GM18517 (cell line): ENCODE results near the gene FOXN3.

ENCODE experiments used
- ATAC-seq: cut with Tn5 transposase; IDR thresholded peaks from one replicate; pipeline ENCODE4 v1.9.1; 2021; ENCODE audit warnings: mild to moderate bottlenecking, moderate library complexity; ENCODE audit not compliant: unreplicated experiment

The FOXN3 gene

DNA sequence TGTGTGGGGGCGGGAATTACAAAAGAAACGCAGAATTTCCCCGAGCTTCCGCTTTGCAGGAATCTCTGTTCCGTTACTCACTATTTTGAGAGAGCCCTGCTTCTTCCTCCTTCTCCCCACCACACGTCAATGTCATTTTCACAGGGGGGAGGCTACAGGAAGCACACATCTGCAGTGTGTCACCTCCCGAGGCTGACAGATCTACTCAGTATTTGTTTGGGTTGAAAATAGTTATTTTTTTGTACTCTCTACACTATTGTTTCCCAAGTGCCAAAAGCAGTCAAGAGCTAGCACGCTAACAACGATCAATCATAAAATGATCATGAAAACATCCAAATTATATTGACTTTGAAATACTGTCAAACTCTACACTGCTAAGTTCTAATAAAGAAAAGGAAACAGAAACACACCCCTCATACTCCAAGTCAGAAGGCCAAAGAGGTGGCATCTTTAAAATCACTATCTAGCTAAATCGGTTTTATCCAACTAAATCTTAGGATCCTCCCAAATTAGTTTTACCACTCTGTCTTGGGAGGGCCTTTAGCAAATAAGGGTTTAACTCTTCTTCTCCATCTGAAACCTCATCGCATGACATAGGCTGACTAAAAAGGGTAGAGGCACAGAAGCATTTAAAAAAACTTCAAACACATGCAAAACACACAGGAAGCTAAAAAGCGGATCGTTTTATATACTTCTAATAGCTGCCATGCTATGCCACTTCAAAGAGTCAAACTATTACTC, 51.8 kb downstream of the FOXN3 start:
- ATAC-seq: peak; percentile 85

GRCh38 chr14:89364316-89364715, 52.7 kb downstream of the FOXN3 start:
- no peak for ATAC-seq

GRCh38 chr14:89360277-89360676, 56.8 kb downstream of the FOXN3 start:
- no peak for ATAC-seq

- ATAC-seq: no peak
Observed at GRCh38 chr14:89359477-89360222, 57.4 kb downstream of the FOXN3 start.

DNA sequence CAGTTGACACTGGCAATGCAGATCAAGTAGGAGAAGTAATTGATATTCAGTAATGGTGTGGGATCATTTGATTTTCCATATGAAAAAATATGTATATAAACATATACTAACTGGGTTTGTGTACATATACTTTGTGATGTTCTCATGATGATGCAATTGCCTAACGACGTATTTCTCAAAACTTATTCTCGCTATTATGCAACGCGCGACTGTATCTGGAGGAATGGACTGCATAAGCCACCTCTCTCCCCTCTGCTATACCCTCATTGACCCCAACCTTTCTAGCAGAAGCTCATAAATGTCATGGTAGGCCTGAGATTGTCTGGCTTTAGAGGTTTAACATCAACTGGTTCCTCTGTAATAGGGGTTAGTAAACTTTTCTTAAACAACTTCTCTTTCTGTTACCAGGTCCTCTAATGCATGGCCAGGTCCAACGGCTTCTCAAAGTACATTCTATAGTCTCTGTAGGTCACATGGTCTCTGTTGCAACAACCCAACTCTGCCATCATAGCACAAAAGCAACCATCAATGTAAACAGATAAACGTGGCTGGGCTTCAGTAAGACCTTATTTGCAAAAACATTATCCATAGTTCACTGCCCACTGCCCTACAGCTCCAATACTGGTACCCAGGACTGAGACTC, 59.3 kb downstream of the FOXN3 start:
- ATAC-seq: no peak

DNA sequence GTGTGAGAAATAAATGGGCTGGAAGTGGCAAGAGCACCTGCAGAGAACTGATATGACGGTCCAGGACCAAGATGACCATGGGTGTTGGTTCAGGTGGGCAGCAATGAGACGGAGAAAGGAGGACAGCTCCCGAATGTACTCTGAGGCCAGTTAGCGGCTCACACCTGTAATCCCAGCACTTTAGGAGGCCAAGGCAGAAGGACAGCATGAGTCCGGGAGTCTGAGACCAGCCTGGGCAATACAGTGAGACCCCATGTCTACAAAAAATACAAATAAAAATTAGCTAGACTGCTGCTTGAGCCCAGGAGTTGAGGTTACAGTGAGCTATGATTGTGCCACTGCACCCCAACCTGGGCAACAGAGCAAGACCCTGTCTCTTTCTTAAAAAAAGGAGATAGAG, 60.1 kb downstream of the FOXN3 start:
- ATAC-seq: no peak

DNA sequence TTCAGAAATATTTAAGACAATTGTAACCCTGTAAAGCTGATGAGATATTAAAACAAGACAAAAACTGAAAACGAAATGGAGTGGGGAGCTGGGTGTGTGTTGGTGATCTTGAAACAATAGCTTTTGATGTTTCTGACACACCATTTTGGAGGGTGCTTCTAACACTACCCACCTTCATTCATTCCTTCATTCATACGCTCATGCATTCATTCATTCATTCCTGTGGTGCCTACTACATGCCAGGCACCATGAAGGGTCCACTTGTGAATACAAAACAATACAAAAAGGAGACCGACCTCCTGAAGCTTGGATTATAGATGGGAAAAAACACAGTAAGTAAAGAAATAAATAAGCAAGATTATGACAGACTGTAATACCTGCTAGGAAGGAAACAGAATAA, 60.5 kb downstream of the FOXN3 start:
- no peak for ATAC-seq

DNA sequence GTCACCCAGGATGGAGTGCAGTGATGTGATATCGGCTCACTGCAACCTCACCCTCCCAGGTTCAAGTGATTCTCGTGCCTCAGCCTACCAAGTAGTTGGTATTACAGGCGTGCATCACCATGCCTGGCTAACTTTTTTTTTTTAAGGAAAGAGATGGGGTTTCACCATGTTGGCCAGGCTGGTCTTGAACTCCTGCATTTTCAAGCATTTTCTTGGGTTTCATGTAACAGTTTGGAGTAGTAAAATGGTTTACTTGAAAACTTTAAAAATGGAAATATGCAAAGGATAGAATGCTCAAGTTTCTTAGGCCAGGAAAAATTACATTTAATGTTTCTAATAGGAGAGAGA, 63.3 kb downstream of the FOXN3 start:
- ATAC-seq: no peak

DNA sequence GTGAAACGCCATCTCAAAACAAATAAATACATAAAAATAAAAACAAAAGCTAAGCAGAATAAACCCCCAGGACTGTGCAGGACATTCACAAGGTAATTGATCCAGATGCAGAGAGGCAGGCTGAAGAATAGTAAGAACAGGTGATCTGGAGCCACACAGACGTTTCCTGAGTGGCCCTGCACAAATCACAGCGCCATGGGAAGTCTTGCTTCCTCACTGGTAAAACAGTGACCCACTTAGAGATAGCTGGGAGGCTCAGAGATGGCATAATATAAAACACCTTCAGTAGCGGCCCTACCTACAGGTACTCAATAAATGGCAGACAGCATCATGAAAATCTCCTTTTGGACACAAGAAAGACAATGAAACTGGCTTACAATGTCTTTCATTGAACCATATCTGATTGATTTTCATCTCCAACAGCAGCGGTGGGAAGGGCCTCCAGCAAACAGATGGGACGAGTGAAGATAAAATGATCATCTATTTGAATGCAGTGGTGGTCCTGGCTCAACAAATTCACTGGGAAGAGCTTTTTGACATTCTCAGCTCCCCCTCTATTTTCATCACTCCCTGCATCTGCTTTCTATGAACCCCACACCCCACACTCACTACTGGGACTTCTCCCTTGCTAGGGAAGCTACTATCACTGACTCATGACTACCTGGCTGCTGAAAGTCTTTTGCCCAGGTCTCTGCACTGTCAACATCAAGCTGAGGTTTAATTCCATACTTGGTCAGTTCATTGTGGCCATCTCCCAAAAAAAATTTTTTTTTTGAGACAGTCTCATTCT, 63.9 kb downstream of the FOXN3 start:
- ATAC-seq: no peak

DNA sequence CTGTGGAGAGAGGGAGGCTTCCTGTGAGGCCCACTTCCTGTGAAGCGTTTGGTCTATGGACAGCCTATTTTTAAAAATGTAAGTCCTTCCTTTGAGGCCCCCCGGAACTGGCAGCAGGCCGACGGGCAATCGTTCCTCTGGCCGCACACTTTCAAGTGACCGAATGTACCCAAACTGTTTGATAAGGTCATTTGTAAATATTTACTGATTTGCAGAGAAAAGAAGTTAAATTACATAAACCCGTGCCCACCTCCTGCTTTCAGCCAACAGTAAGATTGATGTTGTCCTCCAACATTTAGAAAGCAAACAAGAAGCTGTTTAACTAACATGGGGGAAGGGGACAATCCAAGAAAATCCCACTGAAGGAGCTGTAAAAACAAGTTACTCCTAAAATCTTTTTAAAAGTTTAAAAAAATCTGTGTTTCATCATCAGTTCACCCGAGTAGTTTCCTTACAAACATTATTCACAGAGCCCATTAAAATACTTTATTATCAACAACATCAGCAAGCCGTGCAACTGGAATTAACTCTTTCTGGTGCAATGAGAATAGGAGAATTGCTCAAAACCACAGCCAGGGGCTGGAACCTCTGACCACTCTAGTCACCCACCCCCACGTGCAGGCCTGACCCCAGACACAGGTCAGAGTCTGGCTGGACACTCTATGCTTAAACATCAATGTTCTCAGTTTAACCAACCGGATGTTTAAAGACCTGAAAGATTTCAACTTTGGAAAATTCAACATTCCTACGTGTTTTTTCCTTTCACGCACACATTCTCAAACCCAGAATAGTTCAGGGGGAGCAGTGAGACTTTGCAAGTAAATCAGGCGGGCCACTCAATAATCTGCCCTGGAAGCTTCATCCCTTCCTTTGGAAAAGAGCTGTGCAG, 65.3 kb downstream of the FOXN3 start:
- ATAC-seq: no peak

DNA sequence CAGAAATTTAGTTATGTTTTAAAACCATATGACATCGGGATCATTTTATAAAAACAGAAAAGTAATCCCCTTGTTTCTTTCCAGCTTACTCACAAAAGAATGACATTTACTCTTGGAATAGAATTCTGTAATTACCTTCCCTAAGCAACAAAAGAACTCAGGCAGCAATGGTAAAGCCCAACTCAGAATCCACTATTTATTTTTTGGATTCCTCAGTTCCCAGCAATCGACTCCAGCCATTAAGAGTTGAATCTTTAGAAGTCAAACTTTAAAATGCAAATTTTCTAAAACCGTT, 65.9 kb downstream of the FOXN3 start:
- no peak for ATAC-seq

GRCh38 chr14:89350152-89350551, 66.9 kb downstream of the FOXN3 start:
- ATAC-seq: no peak

DNA sequence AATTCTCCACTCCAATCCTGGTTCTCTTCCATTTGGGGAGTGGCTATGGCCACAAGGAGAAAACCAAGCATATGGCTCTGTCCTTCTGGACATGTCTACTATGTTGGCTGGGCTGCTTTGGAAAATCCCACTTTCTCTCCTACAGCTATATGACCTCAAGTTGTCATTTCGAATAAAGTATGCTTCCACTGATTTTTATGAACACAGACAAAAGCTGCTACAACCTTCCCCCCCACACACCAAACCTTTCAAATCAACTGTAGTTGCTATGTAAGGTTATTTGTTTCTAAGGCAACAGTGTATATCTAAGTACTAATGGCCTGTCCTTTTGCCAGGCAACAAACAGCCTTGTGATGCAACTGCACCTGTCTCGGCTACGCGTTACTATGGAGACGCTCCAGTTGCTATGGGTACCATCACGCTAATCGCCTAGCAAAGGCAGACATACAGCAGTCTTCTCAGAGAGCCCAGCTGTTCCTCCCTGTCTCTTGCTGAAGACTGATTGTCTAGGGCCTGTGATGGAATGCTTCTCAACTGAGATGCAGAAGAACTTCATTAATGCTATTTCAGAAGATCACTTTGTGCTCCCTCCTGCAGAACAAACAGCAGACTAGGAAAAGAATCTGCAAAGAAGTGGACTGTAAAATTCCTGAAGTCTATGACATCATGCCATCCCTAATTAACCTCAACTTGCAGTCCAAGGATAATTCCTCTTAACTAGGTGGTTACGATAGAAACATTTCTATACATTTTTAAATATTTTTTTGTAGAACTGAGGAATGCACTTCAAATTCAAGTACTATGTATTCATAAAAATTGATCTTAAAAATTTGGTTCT, 67.6 kb downstream of the FOXN3 start:
- no peak for ATAC-seq

- no peak for ATAC-seq
Observed at GRCh38 chr14:89348722-89349121, 68.3 kb downstream of the FOXN3 start.

DNA sequence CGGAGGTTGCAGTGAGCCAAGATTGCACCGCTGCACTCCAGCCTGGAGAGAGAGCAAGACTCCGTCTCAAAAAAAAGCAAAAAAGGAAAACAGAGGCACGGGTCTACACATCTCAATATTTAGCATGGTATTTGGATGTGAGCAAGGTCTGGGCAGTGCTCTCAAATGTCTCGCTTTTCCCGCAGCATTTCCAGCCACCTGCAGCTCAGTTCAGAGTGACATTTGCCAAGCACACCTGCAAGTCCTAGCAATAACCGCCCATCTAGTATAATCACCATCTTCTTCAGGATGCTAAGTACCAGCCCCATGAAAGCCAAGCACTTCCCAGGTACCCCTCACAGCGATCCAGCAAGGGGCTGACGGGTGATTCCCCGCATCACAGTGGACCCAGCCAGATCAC, 69.1 kb downstream of the FOXN3 start:
- no peak for ATAC-seq

- no peak for ATAC-seq
Observed at GRCh38 chr14:89344920-89345254, 72.1 kb downstream of the FOXN3 start.

DNA sequence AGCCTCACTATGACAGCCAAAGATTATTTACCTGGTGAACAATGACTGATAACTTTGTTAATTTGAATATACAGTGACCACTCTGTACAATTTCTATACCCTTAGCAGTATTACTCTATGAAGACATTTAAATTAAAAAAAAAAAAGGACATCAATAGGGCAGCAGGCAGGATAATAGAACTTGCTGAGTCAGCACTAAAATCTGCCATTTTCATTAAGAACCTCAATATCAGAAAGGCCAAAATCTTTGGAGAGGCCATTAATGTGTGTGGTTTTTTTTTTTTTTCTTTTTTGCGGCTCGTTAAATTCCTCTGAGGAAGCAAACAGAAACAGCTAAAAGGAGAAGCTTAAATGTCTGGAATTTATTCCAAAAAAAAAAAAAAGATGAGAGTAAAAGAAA, 73.7 kb downstream of the FOXN3 start:
- no peak for ATAC-seq

- no peak for ATAC-seq
Observed at GRCh38 chr14:89342049-89342448, 75.0 kb downstream of the FOXN3 start.

DNA sequence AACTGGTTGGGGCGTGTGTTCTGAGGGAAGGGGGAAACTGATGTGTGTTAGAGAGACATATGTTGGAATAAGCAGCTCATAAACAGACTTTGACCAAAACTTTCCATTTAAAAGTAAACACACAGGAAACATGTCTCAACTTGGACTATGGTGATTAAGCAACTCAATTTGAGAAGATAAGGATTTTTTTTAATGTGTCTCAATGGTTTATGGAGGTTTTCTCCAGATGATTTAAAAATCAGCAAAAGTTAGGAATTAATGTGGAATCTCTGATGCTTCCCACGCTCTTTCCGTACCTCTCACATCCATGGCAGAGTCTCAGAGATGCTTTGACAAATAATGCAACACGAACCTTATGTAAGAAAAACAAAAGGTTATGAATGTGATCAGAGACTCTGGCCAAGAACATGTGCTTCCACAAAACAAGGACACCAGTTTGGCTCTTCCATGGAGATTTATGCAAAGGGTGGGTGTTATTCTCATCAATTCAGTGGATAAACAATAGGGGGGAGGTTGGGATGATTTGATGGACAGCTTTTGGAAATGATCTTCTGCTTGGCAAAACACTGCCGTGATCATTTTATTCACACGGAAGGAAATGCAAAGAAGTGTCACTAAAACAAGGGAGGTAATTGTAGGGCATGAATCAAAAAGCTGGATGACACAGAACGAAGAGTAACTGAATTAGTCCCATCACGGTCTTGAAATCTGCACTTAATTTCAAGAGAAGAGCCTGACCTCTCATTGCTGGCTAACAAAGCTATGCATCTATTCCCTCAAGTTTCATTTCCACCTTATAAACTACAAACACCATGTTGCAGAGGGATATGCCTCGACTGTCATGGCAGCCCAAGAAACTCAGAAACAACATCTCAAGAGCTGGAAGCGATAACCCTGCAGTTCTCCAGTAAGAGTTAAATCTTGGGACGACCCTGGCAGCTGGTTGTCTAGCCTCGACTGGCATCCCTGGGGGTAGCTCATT, 76.5 kb downstream of the FOXN3 start:
- ATAC-seq: no peak
